DND-41 (cell line): ENCODE measurements around the gene TSPAN7.
A peak's percentile ranks its signal among the peaks of the same experiment; 100 is the strongest.

Experiments
- ATAC-seq: fragments of 200-7000 bp; cut with Tn5 transposase; 3 replicates; pipeline ENCODE4 v1.9.1; 2021; ENCODE audit warnings: low read depth; ENCODE audit not compliant: insufficient read depth
- DNase-seq: peaks from one replicate; pipeline ENCODE4 v3.0.0-alpha.2; 2020
- H2AFZ ChIP-seq: 2 replicates; pipeline ENCODE4 v1.6.0; 2012; ENCODE audit warnings: low read depth, low read length
- H3K27ac ChIP-seq: 2 replicates; pipeline ENCODE4 v1.5.1; 2012; ENCODE audit warnings: low read length, inconsistent platforms
- H3K27me3 ChIP-seq: fragments of 200-600 bp; sonication (generic); 2 replicates; pipeline ENCODE4 v1.6.0; 2012; ENCODE audit warnings: low read length, mild to moderate bottlenecking, inconsistent platforms; ENCODE audit not compliant: insufficient read depth, poor library complexity
- H3K36me3 ChIP-seq: 2 replicates; pipeline ENCODE4 v1.5.1; 2012; ENCODE audit warnings: low read length, inconsistent platforms; ENCODE audit not compliant: insufficient read depth
- H3K4me1 ChIP-seq: 2 replicates; pipeline ENCODE4 v1.5.1; 2012; ENCODE audit warnings: mild to moderate bottlenecking, low read length; ENCODE audit not compliant: insufficient read depth
- H3K4me2 ChIP-seq: 2 replicates; pipeline ENCODE4 v1.6.0; 2012; ENCODE audit warnings: mild to moderate bottlenecking, moderate library complexity, low read length, inconsistent platforms; ENCODE audit not compliant: insufficient read depth
- H3K4me3 ChIP-seq, 2 experiments: fragments of 200-600 bp in 1 of 2; shearing (Covaris generic) in 1 of 2; 2 replicates each; pipeline ENCODE4 v1.5.1; 2012 to 2016; ENCODE audit warnings: inconsistent platforms in 2 of 2, low read length in 2 of 2, mild to moderate bottlenecking in 2 of 2, low read depth in 1 of 2, moderate library complexity in 1 of 2
- H3K79me2 ChIP-seq: 2 replicates; pipeline ENCODE4 v1.6.0; 2012; ENCODE audit warnings: low read length, inconsistent platforms; ENCODE audit not compliant: insufficient read depth
- H3K9ac ChIP-seq: 2 replicates; pipeline ENCODE4 v1.6.0; 2012; ENCODE audit warnings: low read depth, mild to moderate bottlenecking, inconsistent platforms, low read length, moderate library complexity
- H3K9me3 ChIP-seq: 2 replicates; pipeline ENCODE4 v1.5.1; 2012; ENCODE audit warnings: low read length, moderate library complexity, mild to moderate bottlenecking, inconsistent platforms; ENCODE audit not compliant: insufficient read depth, severe bottlenecking
- H4K20me1 ChIP-seq: 2 replicates; pipeline ENCODE4 v1.6.0; 2012; ENCODE audit warnings: low read length; ENCODE audit not compliant: insufficient read depth
- CTCF ChIP-seq: IDR thresholded peaks from 2 replicates; pipeline ENCODE4 v1.5.1; 2012; ENCODE audit warnings: borderline replicate concordance, low read length, moderate library complexity, mild to moderate bottlenecking; ENCODE audit not compliant: poor library complexity, severe bottlenecking; ENCODE audit errors: extremely low read depth
- EZH2 ChIP-seq: IDR thresholded peaks from 3 replicates; pipeline ENCODE4 v1.6.1; 2012; ENCODE audit warnings: borderline replicate concordance, low read depth, mild to moderate bottlenecking, moderate library complexity, low read length, inconsistent platforms; ENCODE audit not compliant: severe bottlenecking

Gene TSPAN7

GRCh38 chrX:38654302-38654701, 93.0 kb downstream of the TSPAN7 start:
- TF ChIP-seq CTCF, result peak; percentile 53
- no peak for TF ChIP-seq EZH2
- Histone ChIP-seq H3K9ac (no peak overlapping the region), H3K27me3 (no peaks in the 10 kb centered on the region), H3K4me2 (no peak overlapping the region), H3K4me3 (no peak overlapping the region), H3K79me2 (no peaks in the 10 kb centered on the region), H2AFZ (no peak overlapping the region), H3K9me3 (no peaks in the 10 kb centered on the region), H4K20me1 (no peaks in the 10 kb centered on the region), H3K27ac (no peak overlapping the region), H3K4me1 (peaks cover 15% of the 10 kb centered on the region), H3K36me3 (no peaks in the 10 kb centered on the region)
- no peak for ATAC-seq
- DNase-seq, result peak; percentile 4

- H3K36me3 ChIP-seq, result no peaks in the 10 kb centered on the region
- no peaks in the 10 kb centered on the region for H3K9me3 ChIP-seq
Measured at GRCh38 chrX:38656350-38656915, 95.1 kb downstream of the TSPAN7 start.

DNA sequence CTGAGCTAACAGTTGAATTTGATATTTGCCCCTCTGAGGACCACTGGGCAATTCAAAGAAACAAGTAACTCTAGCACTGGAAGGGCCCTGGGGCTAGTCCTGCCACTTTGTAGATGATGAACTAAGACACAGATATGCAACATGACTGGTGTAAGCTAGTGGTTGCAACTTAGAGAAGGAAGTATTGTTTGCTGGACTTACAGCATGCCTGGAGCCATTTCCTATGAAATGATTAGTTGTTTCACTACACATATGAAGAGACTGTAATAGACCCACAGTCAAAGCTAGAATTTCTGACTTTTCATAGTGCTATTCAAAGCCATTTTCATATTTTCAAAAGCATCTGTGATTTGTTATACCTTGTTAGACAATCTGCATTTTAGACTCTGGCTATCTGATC, 96.2 kb downstream of the TSPAN7 start:
- Histone ChIP-seq H3K27me3 (no peaks in the 10 kb centered on the region), H3K36me3 (no peaks in the 10 kb centered on the region), H2AFZ (no peak overlapping the region), H3K9ac (no peak overlapping the region), H3K79me2 (no peaks in the 10 kb centered on the region), H3K4me3 (no peak overlapping the region), H3K4me2 (no peak overlapping the region), H3K27ac (no peak overlapping the region), H4K20me1 (no peaks in the 10 kb centered on the region), H3K9me3 (no peaks in the 10 kb centered on the region), H3K4me1 (peaks cover 9% of the 10 kb centered on the region)
- ATAC-seq, result no peak
- DNase-seq, result no peak
- no peak for TF ChIP-seq CTCF
- TF ChIP-seq EZH2, result no peak

More at GRCh38 chrX:38656350-38656915, 95.1 kb downstream of the TSPAN7 start:
- Histone ChIP-seq H3K4me2 (no peak overlapping the region), H3K79me2 (no peaks in the 10 kb centered on the region), H3K27me3 (no peaks in the 10 kb centered on the region), H3K27ac (no peak overlapping the region), H4K20me1 (no peaks in the 10 kb centered on the region), H3K4me1 (peaks cover 15% of the 10 kb centered on the region), H3K4me3 (no peak overlapping the region), H3K9ac (no peak overlapping the region), H2AFZ (no peak overlapping the region)
- ATAC-seq, result no peak
- no peak for TF ChIP-seq EZH2
- no peak for DNase-seq

DNA sequence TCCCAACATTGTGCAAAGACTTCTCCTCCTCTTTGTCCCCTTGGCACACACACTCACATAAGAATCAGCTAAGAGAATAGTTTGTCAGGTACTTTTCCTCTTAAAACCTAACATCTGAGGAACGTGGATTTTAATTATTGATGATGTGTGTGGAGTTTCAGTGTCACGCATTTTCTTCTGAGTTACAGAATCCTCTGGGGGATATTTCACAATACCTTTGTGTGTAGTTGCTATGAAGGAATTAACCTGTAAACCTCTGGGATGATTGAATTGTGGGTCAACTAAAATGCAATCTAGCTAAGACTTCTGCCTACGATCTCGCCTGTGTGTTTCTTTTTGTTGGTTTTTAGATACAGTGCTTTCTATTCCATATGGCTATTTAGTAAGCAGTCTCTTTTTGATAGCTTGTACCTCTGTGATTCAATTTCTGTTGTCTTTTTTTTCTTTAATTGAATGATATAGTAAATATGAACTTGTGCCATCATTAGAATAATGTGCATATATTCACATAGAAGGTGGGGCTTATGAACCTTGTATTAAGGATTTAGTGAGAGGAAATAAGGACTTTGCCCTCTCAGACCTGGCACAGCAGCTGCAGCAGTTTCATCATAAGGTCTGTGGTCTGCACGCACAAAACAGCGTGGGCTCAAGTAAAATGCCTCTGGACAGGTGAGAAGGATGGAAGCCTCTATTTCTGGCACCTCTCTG, 99.2 kb downstream of the TSPAN7 start:
- Histone ChIP-seq H3K27me3 (no peaks in the 10 kb centered on the region), H3K27ac (no peak overlapping the region), H3K9me3 (no peaks in the 10 kb centered on the region), H2AFZ (no peak overlapping the region), H4K20me1 (no peaks in the 10 kb centered on the region), H3K4me3 (no peak overlapping the region), H3K4me1 (no peaks in the 10 kb centered on the region), H3K79me2 (no peaks in the 10 kb centered on the region), H3K4me2 (no peak overlapping the region), H3K36me3 (no peaks in the 10 kb centered on the region), H3K9ac (no peak overlapping the region)
- no peak for DNase-seq
- ATAC-seq, result no peak
- TF ChIP-seq EZH2 (no peak), CTCF (no peak)
